Measurements from ENCODE around the gene ZNF184. TPM values are rescaled to one million over a fixed set of nuclear protein-coding genes. Genes with fewer than 3 reads are reported as not detected.

Gene ZNF184
- total RNA-seq, 4 donors from 2014 or later, result 3.9 to 6.0 (median 4.4) TPM

- no peak overlapping the region for H3K4me3 ChIP-seq
- no peak overlapping the region for H3K27ac ChIP-seq
- TF ChIP-seq, protein P1, sequence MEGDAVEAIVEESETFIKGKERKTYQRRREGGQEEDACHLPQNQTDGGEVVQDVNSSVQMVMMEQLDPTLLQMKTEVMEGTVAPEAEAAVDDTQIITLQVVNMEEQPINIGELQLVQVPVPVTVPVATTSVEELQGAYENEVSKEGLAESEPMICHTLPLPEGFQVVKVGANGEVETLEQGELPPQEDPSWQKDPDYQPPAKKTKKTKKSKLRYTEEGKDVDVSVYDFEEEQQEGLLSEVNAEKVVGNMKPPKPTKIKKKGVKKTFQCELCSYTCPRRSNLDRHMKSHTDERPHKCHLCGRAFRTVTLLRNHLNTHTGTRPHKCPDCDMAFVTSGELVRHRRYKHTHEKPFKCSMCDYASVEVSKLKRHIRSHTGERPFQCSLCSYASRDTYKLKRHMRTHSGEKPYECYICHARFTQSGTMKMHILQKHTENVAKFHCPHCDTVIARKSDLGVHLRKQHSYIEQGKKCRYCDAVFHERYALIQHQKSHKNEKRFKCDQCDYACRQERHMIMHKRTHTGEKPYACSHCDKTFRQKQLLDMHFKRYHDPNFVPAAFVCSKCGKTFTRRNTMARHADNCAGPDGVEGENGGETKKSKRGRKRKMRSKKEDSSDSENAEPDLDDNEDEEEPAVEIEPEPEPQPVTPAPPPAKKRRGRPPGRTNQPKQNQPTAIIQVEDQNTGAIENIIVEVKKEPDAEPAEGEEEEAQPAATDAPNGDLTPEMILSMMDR (IDR thresholded peaks at IDR 0.05 in 4 of 5, conservative IDR thresholded peaks at IDR 0.05 in 1 of 5), result no peak
- no peaks in the 10 kb centered on the region for H3K9me3 ChIP-seq
- DNase-seq (no peak), ATAC-seq (no peak)
- no peaks in the 10 kb centered on the region for H3K36me3 ChIP-seq
- H3K27me3 ChIP-seq, result no peaks in the 10 kb centered on the region
- intact Hi-C loops (cut with DNase I; ENCODE audit: low total_unique reads) (no loop called here), in situ Hi-C loops (cut with MboI; ENCODE audit: low sequenced_read_pairs in 4 of 4) (no loop called here)
- no peaks in the 10 kb centered on the region for H3K4me1 ChIP-seq
Observed at GRCh38 chr6:27414996-27415395, 57.9 kb downstream of the ZNF184 start.

GRCh38 chr6:27414300-27414699, 58.6 kb downstream of the ZNF184 start:
- in situ Hi-C loops (cut with MboI; ENCODE audit: low sequenced_read_pairs in 4 of 4), result no loop called here
- intact Hi-C loops (cut with DNase I; ENCODE audit: low total_unique reads), result no loop called here
- Histone ChIP-seq H3K27ac (no peak overlapping the region), H3K9me3 (no peaks in the 10 kb centered on the region), H3K4me3 (no peak overlapping the region), H3K4me1 (no peaks in the 10 kb centered on the region), H3K36me3 (no peaks in the 10 kb centered on the region), H3K27me3 (no peaks in the 10 kb centered on the region)
- DNase-seq, result no peak
- no peak for ATAC-seq
- no peak for TF ChIP-seq POLR2A (IDR thresholded peaks at IDR 0.05)
- TF ChIP-seq, protein P1 (IDR thresholded peaks at IDR 0.05 in 4 of 5, conservative IDR thresholded peaks at IDR 0.05 in 1 of 5), result no peak

DNA sequence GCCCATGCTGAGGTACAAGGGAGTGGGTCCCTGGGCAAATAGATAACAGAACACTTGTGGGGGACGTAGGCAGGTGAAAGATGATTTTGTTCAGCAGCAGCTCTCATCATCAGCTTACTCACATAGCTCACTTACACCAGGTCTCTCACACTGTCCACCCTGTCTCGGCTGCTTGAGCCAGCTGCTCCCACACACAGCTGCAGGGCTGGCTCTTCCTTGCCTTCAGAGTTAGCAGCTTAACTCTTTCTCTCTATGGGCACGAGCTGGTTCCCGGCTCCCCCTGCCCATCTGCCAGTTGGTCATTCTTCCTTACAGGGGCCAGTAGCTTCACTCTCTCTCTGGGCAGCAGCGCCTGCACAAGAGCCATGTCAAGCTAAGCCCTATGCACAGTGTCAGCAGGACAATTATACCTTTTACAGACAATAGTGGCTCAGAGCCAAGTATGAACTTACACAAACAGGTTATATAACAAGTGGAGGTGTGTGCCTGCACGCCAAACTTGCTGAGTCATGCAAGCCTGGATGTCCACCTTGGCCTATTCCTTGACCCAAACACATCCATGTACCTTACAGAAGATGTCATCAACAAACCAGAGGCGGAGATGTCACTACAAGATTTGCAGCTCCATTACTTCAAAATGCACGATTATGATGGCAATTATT, 65.6 kb downstream of the ZNF184 start:
- no peaks in the 10 kb centered on the region for H3K4me1 ChIP-seq
- no peaks in the 10 kb centered on the region for H3K36me3 ChIP-seq
- DNase-seq (no peak), ATAC-seq (no peak)
- TF ChIP-seq, protein P1 (IDR thresholded peaks at IDR 0.05 in 4 of 5, conservative IDR thresholded peaks at IDR 0.05 in 1 of 5), result no peak
- TF ChIP-seq POLR2A (IDR thresholded peaks at IDR 0.05), result no peak
- H3K27me3 ChIP-seq, result no peaks in the 10 kb centered on the region
- H3K9me3 ChIP-seq, result no peaks in the 10 kb centered on the region
- H3K4me3 ChIP-seq, result no peak overlapping the region
- intact Hi-C loops (cut with DNase I; ENCODE audit: low total_unique reads), result no loop called here
- in situ Hi-C loops (cut with MboI; ENCODE audit: low sequenced_read_pairs in 4 of 4), result no loop called here
- no peak overlapping the region for H3K27ac ChIP-seq

- H3K36me3 ChIP-seq, result no peaks in the 10 kb centered on the region
- in situ Hi-C loops (cut with MboI; ENCODE audit: low sequenced_read_pairs in 4 of 4) (no loop called here), intact Hi-C loops (cut with DNase I; ENCODE audit: low total_unique reads) (no loop called here)
- no peak for ATAC-seq
- H3K9me3 ChIP-seq, result no peaks in the 10 kb centered on the region
- H3K4me3 ChIP-seq, result no peak overlapping the region
- no peak for TF ChIP-seq POLR2A (IDR thresholded peaks at IDR 0.05)
- TF ChIP-seq, protein P1 (IDR thresholded peaks at IDR 0.05 in 4 of 5, conservative IDR thresholded peaks at IDR 0.05 in 1 of 5), result no peak
- no peaks in the 10 kb centered on the region for H3K4me1 ChIP-seq
- H3K27ac ChIP-seq, result no peak overlapping the region
- no peak for DNase-seq
- no peaks in the 10 kb centered on the region for H3K27me3 ChIP-seq
Observed at GRCh38 chr6:27406085-27406484, 66.8 kb downstream of the ZNF184 start.

All from gastrocnemius medialis (tissue), 4 donors.